ENCODE measurements around the gene LRRN3.

DNA sequence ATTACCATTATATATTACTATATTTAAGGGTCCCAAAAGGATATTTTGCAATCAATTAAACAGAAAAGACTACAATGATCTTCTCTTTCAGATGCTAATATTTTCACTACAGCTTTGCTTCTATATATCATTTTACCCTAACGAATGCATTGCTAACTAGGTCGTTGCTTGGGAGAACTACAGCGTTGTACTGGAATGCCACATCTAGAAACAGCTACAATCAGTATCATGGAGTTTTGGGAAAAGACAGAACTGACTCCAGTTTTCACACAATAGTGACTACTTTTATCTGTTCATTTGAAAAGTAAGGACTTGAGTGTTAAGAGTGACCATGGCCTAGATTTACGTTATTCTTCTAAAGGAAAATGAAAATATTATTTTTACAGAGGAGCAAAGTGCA is 38.5 kb downstream of the LRRN3 start:
- TF ChIP-seq POLR2AphosphoS5 (IDR thresholded peaks at IDR 0.05) (no peak), CTCF (IDR thresholded peaks at IDR 0.05) (no peak), POLR2A (IDR thresholded peaks at IDR 0.05) (no peak)
